ENCODE data around the gene RANGAP1. TPM values are rescaled to one million over a fixed set of nuclear protein-coding genes. Genes with fewer than 3 reads are reported as not detected.

The RANGAP1 gene
- total and polyA plus RNA-seq, 2 donors (not counting 1 experiment from before 2014, with no cell fraction given): 42.0 to 48.8 TPM

DNA sequence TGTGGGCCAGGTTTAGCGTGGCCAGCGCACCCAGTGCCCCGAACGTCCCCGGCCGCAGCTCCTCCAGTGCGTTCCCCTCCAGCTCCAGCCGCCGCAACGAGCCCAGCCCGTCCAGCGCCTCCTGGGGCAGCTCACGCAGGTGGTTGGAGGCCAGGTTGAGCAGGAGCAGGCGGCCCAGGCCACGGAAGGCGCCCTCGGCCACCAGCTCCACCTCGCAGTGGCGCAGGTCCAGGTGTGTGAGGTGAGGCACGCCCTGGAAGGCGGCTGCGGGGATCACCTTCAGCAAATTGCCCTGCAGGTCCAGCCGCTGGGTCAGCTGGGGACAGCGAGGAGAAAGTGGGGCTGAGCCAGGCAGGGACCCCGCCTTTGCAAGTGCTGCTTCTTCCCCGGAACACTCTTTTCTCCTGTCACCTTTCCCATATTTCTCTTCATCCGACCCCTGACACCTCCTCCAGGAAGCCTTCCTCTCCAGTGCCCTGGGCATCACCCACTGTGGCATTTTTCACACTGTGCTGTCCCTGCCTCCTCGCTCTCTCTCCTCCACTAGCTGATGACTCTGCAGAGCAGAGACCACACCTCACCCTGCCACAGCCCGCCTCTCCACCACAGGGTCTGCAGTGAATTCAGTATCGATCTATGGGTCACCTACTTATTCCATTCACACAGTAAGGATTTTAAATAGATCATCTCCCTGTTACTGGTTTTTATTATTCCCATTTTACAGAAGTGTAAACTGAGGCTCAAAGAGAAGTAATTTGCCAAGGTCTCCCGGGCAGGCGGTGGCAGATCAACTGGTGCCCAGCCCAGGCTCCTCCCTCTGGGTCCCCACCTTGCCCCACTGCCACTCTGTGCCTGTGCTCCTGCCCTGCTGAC, 47.2 kb downstream of the RANGAP1 start:
- Mint-ChIP-seq H3K27me3 (no peaks in the 10 kb centered on the region), H3K9me3 (ENCODE audit: insufficient read depth) (no peaks in the 10 kb centered on the region), H3K4me3 (peak overlapping the region; percentile 84), H3K27ac (peak overlapping the region; percentile 64), H3K4me1 (peaks cover 7% of the 10 kb centered on the region)
- Histone ChIP-seq H3K79me2 (ENCODE audit: control insufficient read depth, insufficient read depth, low read length) (no peaks in the 10 kb centered on the region), H3K9ac (ENCODE audit: low read length) (no peak overlapping the region), H2AFZ (ENCODE audit: insufficient read depth, low read depth, low read length, poor library complexity, severe bottlenecking) (peak overlapping the region; percentile 93), H3K4me3 (ENCODE audit: control extremely low read depth in 1 of 5, extremely low read depth in 1 of 5, insufficient read depth in 1 of 5, low read depth in 2 of 5, low read length in 4 of 5) (no peak overlapping the region), H4K20me1 (ENCODE audit: control insufficient read depth, insufficient read depth, low read length, poor library complexity, severe bottlenecking) (no peaks in the 10 kb centered on the region), H3K4me2 (replicated peaks; ENCODE audit: low read depth, low read length, poor library complexity, severe bottlenecking) (peak overlapping the region; percentile 93), H3K9me3 (ENCODE audit: control extremely low read depth in 1 of 3, control insufficient read depth in 2 of 3, insufficient read depth in 1 of 3, low read length in 2 of 3) (no peaks in the 10 kb centered on the region), H3K36me3 (replicated peaks in 1 of 2; ENCODE audit: control extremely low read depth in 1 of 2, control insufficient read depth in 1 of 2, extremely low read depth in 1 of 2, insufficient read depth in 2 of 2, low read length in 1 of 2) (no peaks in the 10 kb centered on the region), H3K27ac (ENCODE audit: low read length in 2 of 2) (no peak overlapping the region), H3K4me1 (ENCODE audit: control insufficient read depth in 2 of 2, insufficient read depth in 2 of 2, low read length in 2 of 2) (peaks cover 5 to 10% of the 10 kb centered on the region in 2 donors), H3K27me3 (replicated peaks in 1 of 4; ENCODE audit: control extremely low read depth in 1 of 4, control insufficient read depth in 3 of 4, insufficient read depth in 4 of 4, low read length in 3 of 4) (no peaks in the 10 kb centered on the region)
- intact Hi-C loops (cut with micrococcal nuclease): loop anchor here (5.0 kb wide), 1 partner anchor 42 kb away; no protein-coding TSS in a partner anchor
- no peak for DNase-seq
- ATAC-seq (ENCODE audit: low read depth): no peak
- CTCF ChIA-PET: interaction anchor here (1.0 to 4.6 kb wide), 11 partner anchors 17 to 359 kb away, joined by 3 to 93 read pairs (median 5); partner anchors contain the start of gene RANGAP1
- WGBS (ENCODE audit: insufficient coverage): 96% methylated on average over 30 of the region's 32 CpGs
- no peak for TF ChIP-seq EZH2 (IDR thresholded peaks at IDR 0.05; ENCODE audit: borderline replicate concordance, insufficient read depth, low read depth, low read length, poor library complexity, severe bottlenecking)
- POLR2A ChIA-PET: interaction anchor here (0.5 kb wide), 1 partner anchor 303 kb away, joined by 3 read pairs; no protein-coding TSS in a partner anchor

GRCh38 chr22:41237707-41238569, 48.0 kb downstream of the RANGAP1 start:
- Mint-ChIP-seq H3K27ac (no peak overlapping the region), H3K27me3 (no peaks in the 10 kb centered on the region), H3K4me1 (peaks cover 7% of the 10 kb centered on the region), H3K9me3 (ENCODE audit: insufficient read depth) (no peaks in the 10 kb centered on the region), H3K4me3 (peak overlapping the region; percentile 84)
- Histone ChIP-seq H2AFZ (ENCODE audit: insufficient read depth, low read depth, low read length, poor library complexity, severe bottlenecking) (peak overlapping the region; percentile 93), H3K9ac (ENCODE audit: low read length) (peak overlapping the region; percentile 54), H3K4me2 (replicated peaks; ENCODE audit: low read depth, low read length, poor library complexity, severe bottlenecking) (peak overlapping the region; percentile 93), H3K4me3 (ENCODE audit: control extremely low read depth in 1 of 5, extremely low read depth in 1 of 5, insufficient read depth in 1 of 5, low read depth in 2 of 5, low read length in 4 of 5) (peak overlapping the region in 4 of 5 experiments; percentile 14 to 57 (median 41)), H4K20me1 (ENCODE audit: control insufficient read depth, insufficient read depth, low read length, poor library complexity, severe bottlenecking) (no peaks in the 10 kb centered on the region), H3K36me3 (replicated peaks in 1 of 2; ENCODE audit: control extremely low read depth in 1 of 2, control insufficient read depth in 1 of 2, extremely low read depth in 1 of 2, insufficient read depth in 2 of 2, low read length in 1 of 2) (no peaks in the 10 kb centered on the region), H3K27ac (ENCODE audit: low read length in 2 of 2) (no peak overlapping the region), H3K27me3 (replicated peaks in 1 of 4; ENCODE audit: control extremely low read depth in 1 of 4, control insufficient read depth in 3 of 4, insufficient read depth in 4 of 4, low read length in 3 of 4) (no peaks in the 10 kb centered on the region), H3K4me1 (ENCODE audit: control insufficient read depth in 2 of 2, insufficient read depth in 2 of 2, low read length in 2 of 2) (peaks cover 5 to 10% of the 10 kb centered on the region in 2 donors), H3K9me3 (ENCODE audit: control extremely low read depth in 1 of 3, control insufficient read depth in 2 of 3, insufficient read depth in 1 of 3, low read length in 2 of 3) (no peaks in the 10 kb centered on the region), H3K79me2 (ENCODE audit: control insufficient read depth, insufficient read depth, low read length) (no peaks in the 10 kb centered on the region)
- WGBS (ENCODE audit: insufficient coverage): 28% methylated on average over 97 of the region's 97 CpGs
- TF ChIP-seq EZH2 (IDR thresholded peaks at IDR 0.05; ENCODE audit: borderline replicate concordance, insufficient read depth, low read depth, low read length, poor library complexity, severe bottlenecking): no peak
- TF ChIP-seq, protein P1, sequence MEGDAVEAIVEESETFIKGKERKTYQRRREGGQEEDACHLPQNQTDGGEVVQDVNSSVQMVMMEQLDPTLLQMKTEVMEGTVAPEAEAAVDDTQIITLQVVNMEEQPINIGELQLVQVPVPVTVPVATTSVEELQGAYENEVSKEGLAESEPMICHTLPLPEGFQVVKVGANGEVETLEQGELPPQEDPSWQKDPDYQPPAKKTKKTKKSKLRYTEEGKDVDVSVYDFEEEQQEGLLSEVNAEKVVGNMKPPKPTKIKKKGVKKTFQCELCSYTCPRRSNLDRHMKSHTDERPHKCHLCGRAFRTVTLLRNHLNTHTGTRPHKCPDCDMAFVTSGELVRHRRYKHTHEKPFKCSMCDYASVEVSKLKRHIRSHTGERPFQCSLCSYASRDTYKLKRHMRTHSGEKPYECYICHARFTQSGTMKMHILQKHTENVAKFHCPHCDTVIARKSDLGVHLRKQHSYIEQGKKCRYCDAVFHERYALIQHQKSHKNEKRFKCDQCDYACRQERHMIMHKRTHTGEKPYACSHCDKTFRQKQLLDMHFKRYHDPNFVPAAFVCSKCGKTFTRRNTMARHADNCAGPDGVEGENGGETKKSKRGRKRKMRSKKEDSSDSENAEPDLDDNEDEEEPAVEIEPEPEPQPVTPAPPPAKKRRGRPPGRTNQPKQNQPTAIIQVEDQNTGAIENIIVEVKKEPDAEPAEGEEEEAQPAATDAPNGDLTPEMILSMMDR (IDR thresholded peaks at IDR 0.05): peak; percentile 77
- POLR2A ChIA-PET: interaction anchor here (0.8 to 1.1 kb wide), 6 partner anchors 11 to 315 kb away, joined by 3 to 8 read pairs (median 4); partner anchors contain the start of genes RANGAP1 and RBX1
- intact Hi-C loops (cut with micrococcal nuclease): loop anchor here (5.0 kb wide), 1 partner anchor 41 kb away; no protein-coding TSS in a partner anchor
- DNase-seq: peak; percentile 90
- CTCF ChIA-PET: interaction anchor here (0.6 to 4.6 kb wide), 32 partner anchors 10 to 999 kb away, joined by 3 to 93 read pairs (median 4); partner anchors contain the start of genes RANGAP1, TEF, XPNPEP3 and ZC3H7B
- ATAC-seq (ENCODE audit: low read depth): peak; percentile 97

All from B cell (primary cell).